Caco-2 (cell line): ENCODE measurements around the gene CFAP61. TPM values are rescaled to one million over a fixed set of nuclear protein-coding genes. Genes with fewer than 3 reads are reported as not detected.

Experiments used
- BruUV-seq: library from RNA; stranded (reverse); fragments of 400-500 nt; replicated peaks from 2 replicates; lab custom pipeline; 2021; lab: Mats Ljungman, UMichigan
- CTCF ChIA-PET: fragments of 300-600 bp; sonication (Branson Sonifier 250); formaldehyde crosslinking; loops from one replicate; lab custom pipeline; 2022; ENCODE audit warnings: antibody characterized with exemption; lab: Charles Lee
- POLR2A ChIA-PET: fragments of 300-600 bp; sonication (Branson Sonifier 250); formaldehyde crosslinking; loops from one replicate; lab custom pipeline; 2022; ENCODE audit warnings: antibody characterized with exemption; lab: Charles Lee
- DNase-seq, 2 experiments: peaks; one replicate each; pipeline versions ENCODE4 v3.0.0 to v3.0.0-alpha.2; 2020 to 2022
- H3K27me3 ChIP-seq: replicated peaks from 2 replicates; pipeline ENCODE4 v1.6.0; 2011; ENCODE audit warnings: low read length; ENCODE audit not compliant: control insufficient read depth, insufficient read depth
- H3K36me3 ChIP-seq: 2 replicates; pipeline ENCODE4 v1.5.1; 2011; ENCODE audit warnings: low read length; ENCODE audit not compliant: control insufficient read depth, insufficient read depth
- H3K4me1 ChIP-seq: fragments of 250-450 bp; sonication (Bioruptor Pico); 2 replicates; pipeline ENCODE4 v1.5.1; 2020; ENCODE audit warnings: mild to moderate bottlenecking
- H3K4me3 ChIP-seq: 2 replicates; pipeline ENCODE4 v1.5.1; 2011; ENCODE audit warnings: low read depth, mild to moderate bottlenecking, control low read depth, low read length
- H3K9me3 ChIP-seq: fragments of 250-450 bp; sonication (Bioruptor Pico); 2 replicates; pipeline ENCODE4 v1.5.1; 2020; ENCODE audit warnings: mild to moderate bottlenecking, moderate library complexity
- H3K27ac Mint-ChIP-seq: one replicate; pipeline ENCODE4 v1.8.0; 2022; ENCODE audit warnings: mixed read lengths; ENCODE audit not compliant: unreplicated experiment
- H3K27me3 Mint-ChIP-seq: one replicate; pipeline ENCODE4 v1.8.0; 2022; ENCODE audit warnings: mixed read lengths; ENCODE audit not compliant: insufficient read depth, unreplicated experiment
- H3K36me3 Mint-ChIP-seq: one replicate; pipeline ENCODE4 v1.8.0; 2022; ENCODE audit warnings: mild to moderate bottlenecking, mixed read lengths; ENCODE audit not compliant: insufficient read depth, unreplicated experiment
- H3K4me1 Mint-ChIP-seq: one replicate; pipeline ENCODE4 v1.8.0; 2022; ENCODE audit warnings: low read depth, mixed read lengths; ENCODE audit not compliant: unreplicated experiment
- H3K4me3 Mint-ChIP-seq: one replicate; pipeline ENCODE4 v1.8.0; 2022; ENCODE audit warnings: mild to moderate bottlenecking, moderate library complexity, mixed read lengths; ENCODE audit not compliant: unreplicated experiment
- H3K9me3 Mint-ChIP-seq: one replicate; pipeline ENCODE4 v1.8.0; 2022; ENCODE audit warnings: mixed read lengths; ENCODE audit not compliant: unreplicated experiment
- CTCF ChIP-seq, 2 experiments: fragments of 200-600 bp in 1 of 2; IDR thresholded peaks; 1 replicate in 1 of 2; 2 replicates in 1 of 2; pipeline versions ENCODE4 v1.5.1 to v1.8.0; 2011 to 2022; ENCODE audit warnings: antibody characterized with exemption in 1 of 2, control low read depth in 1 of 2, inconsistent platforms in 1 of 2, low read depth in 1 of 2, low read length in 1 of 2, mild to moderate bottlenecking in 1 of 2, moderate library complexity in 1 of 2; ENCODE audit not compliant: insufficient read depth in 1 of 2, severe bottlenecking in 1 of 2, unreplicated experiment in 1 of 2
- intact Hi-C: fragments of 100-400 bp; cut with micrococcal nuclease; formaldehyde crosslinking; loops from one replicate; pipeline ENCODE4 v1.10.0; 2022; ENCODE audit not compliant: unreplicated experiment
- total RNA-seq: library from RNA; stranded (reverse); gene quantifications from 2 replicates; pipeline ENCODE4 v1.2.3, GENCODE V29; 2022

Gene CFAP61
- total RNA-seq, 1 experiment from 2014 or later: not detected

- Mint-ChIP-seq H3K27ac (no peak overlapping the region), H3K4me1 (peaks cover 27% of the 10 kb centered on the region), H3K9me3 (peaks cover 17% of the 10 kb centered on the region), H3K36me3 (no peaks in the 10 kb centered on the region), H3K27me3 (no peaks in the 10 kb centered on the region), H3K4me3 (no peak overlapping the region)
- intact Hi-C loops: no loop called here
- TF ChIP-seq CTCF (IDR thresholded peaks at IDR 0.05; ENCODE audit: insufficient read depth in 1 of 2, low read depth in 1 of 2, low read length in 1 of 2, severe bottlenecking in 1 of 2, unreplicated experiment in 1 of 2): no peak
- H3K4me1 ChIP-seq: peaks cover 39% of the 10 kb centered on the region
- BruUV-seq: no TSS peak
- H3K4me3 ChIP-seq: no peak overlapping the region
- H3K9me3 ChIP-seq: no peaks in the 10 kb centered on the region
- no peaks in the 10 kb centered on the region for H3K27me3 ChIP-seq
- no peaks in the 10 kb centered on the region for H3K36me3 ChIP-seq
- ChIA-PET CTCF (no interaction called here), POLR2A (no interaction called here)
- DNase-seq: no peak
These were observed 22.7 kb downstream of the CFAP61 start for GRCh38 chr20:20075032-20075431.

- no peaks in the 10 kb centered on the region for H3K9me3 ChIP-seq
- H3K4me1 ChIP-seq: peaks cover 29% of the 10 kb centered on the region
- no peaks in the 10 kb centered on the region for H3K36me3 Mint-ChIP-seq
- peaks cover 20% of the 10 kb centered on the region for H3K4me1 Mint-ChIP-seq
- intact Hi-C loops: no loop called here
- H3K4me3 Mint-ChIP-seq: no peak overlapping the region
- H3K27me3 ChIP-seq: no peaks in the 10 kb centered on the region
- CTCF ChIA-PET: no interaction called here
- H3K4me3 ChIP-seq: no peak overlapping the region
- H3K36me3 ChIP-seq: no peaks in the 10 kb centered on the region
- POLR2A ChIA-PET: no interaction called here
- no peaks in the 10 kb centered on the region for H3K27me3 Mint-ChIP-seq
- no peak for DNase-seq
- peaks cover 17% of the 10 kb centered on the region for H3K9me3 Mint-ChIP-seq
- H3K27ac Mint-ChIP-seq: no peak overlapping the region
- no peak for TF ChIP-seq CTCF (IDR thresholded peaks at IDR 0.05; ENCODE audit: insufficient read depth in 1 of 2, low read depth in 1 of 2, low read length in 1 of 2, severe bottlenecking in 1 of 2, unreplicated experiment in 1 of 2)
- BruUV-seq: no TSS peak
These were observed 24.1 kb downstream of the CFAP61 start for GRCh38 chr20:20076297-20077065.

GRCh38 chr20:20078041-20078440, 25.7 kb downstream of the CFAP61 start:
- H3K4me1 Mint-ChIP-seq: peaks cover 17% of the 10 kb centered on the region
- TF ChIP-seq CTCF (IDR thresholded peaks at IDR 0.05; ENCODE audit: insufficient read depth in 1 of 2, low read depth in 1 of 2, low read length in 1 of 2, severe bottlenecking in 1 of 2, unreplicated experiment in 1 of 2): no peak
- no peaks in the 10 kb centered on the region for H3K36me3 Mint-ChIP-seq
- H3K27me3 Mint-ChIP-seq: no peaks in the 10 kb centered on the region
- peaks cover 17% of the 10 kb centered on the region for H3K9me3 Mint-ChIP-seq
- H3K4me3 ChIP-seq: no peak overlapping the region
- H3K4me3 Mint-ChIP-seq: no peak overlapping the region
- POLR2A ChIA-PET: no interaction called here
- no peaks in the 10 kb centered on the region for H3K36me3 ChIP-seq
- no peak overlapping the region for H3K27ac Mint-ChIP-seq
- H3K9me3 ChIP-seq: no peaks in the 10 kb centered on the region
- no peaks in the 10 kb centered on the region for H3K27me3 ChIP-seq
- CTCF ChIA-PET: no interaction called here
- BruUV-seq: no TSS peak
- no peak for DNase-seq
- intact Hi-C loops: no loop called here
- H3K4me1 ChIP-seq: peaks cover 25% of the 10 kb centered on the region
